K562 (cell line): ENCODE results near the gene SPTBN4. TPM values are rescaled to one million over a fixed set of nuclear protein-coding genes. Genes with fewer than 3 reads are reported as not detected.

ENCODE experiments used
- ATF7 ChIP-seq: fragments of 450-650 bp; IDR thresholded peaks from 2 replicates; pipeline ENCODE4 v1.7.1; 2014; ENCODE audit warnings: mild to moderate bottlenecking, moderate library complexity
- BHLHE40 ChIP-seq: IDR thresholded peaks from 2 replicates; pipeline ENCODE4 v1.6.1; 2011; ENCODE audit warnings: low read length, improper control_type of control experiment
- FOXA3 ChIP-seq, 2 experiments: fragments of 450-650 bp in 1 of 2; sonication (generic) in 1 of 2; formaldehyde crosslinking; IDR thresholded peaks in 1 of 2; conservative IDR thresholded peaks in 1 of 2; 2 replicates each; pipeline versions ENCODE4 v1.4.0 to v1.8.0; 2020 to 2022; ENCODE audit warnings: mild to moderate bottlenecking in 2 of 2, missing genetic modification reagents in 1 of 2
- NONO ChIP-seq, 2 experiments: fragments of 200-400 bp in 1 of 2; fragments of 450-650 bp in 1 of 2; formaldehyde crosslinking in 1 of 2; IDR thresholded peaks; 2 replicates each; pipeline ENCODE4 v1.6.1; 2017; ENCODE audit warnings: low read depth in 2 of 2, mild to moderate bottlenecking in 2 of 2, moderate library complexity in 2 of 2, low read length in 1 of 2
- NR2F6 ChIP-seq: fragments of 450-650 bp; formaldehyde crosslinking; IDR thresholded peaks from 2 replicates; pipeline ENCODE4 v1.4.0; 2020; ENCODE audit warnings: mild to moderate bottlenecking
- SRSF9 ChIP-seq: fragments of 200-400 bp; formaldehyde crosslinking; IDR thresholded peaks from 2 replicates; pipeline ENCODE4 v1.6.1; 2017; ENCODE audit warnings: low read depth, low read length, borderline replicate concordance
- polyA plus RNA-seq, 8 experiments: library from polyadenylated mRNA; depleted of rRNA in 4 of 8; stranded (reverse) in 5 of 8; unstranded in 3 of 8; fragments of >200 nt; fragmentation: Nextera tagmentation in 2 of 8; fragmentation: Illumina TruSeq in 1 of 8; extraction: Ambion mirVana in 2 of 8; extraction: Trizol in 1 of 8; gene quantifications; 2 replicates each; pipeline versions ENCODE4 v1.2.1 to v1.2.3, GENCODE V29; 2011 to 2014; ENCODE audit warnings: inconsistent platforms in 1 of 8, missing spikeins in 1 of 8
- total RNA-seq, 7 experiments: library from RNA; depleted of rRNA in 6 of 7; stranded (reverse); fragments of >200 nt in 6 of 7; fragmentation: Illumina TruSeq in 2 of 7; extraction: Trizol in 2 of 7; gene quantifications; 2 replicates each; pipeline versions ENCODE4 v1.2.1 to v1.2.3, GENCODE V29; 2011 to 2021; ENCODE audit warnings: low replicate concordance in 1 of 7
- TF ChIP-seq, protein P1 (sequence below): fragments of 450-650 bp; IDR thresholded peaks from 2 replicates; pipeline ENCODE4 v1.7.0; 2016; ENCODE audit warnings: borderline replicate concordance
- TF ChIP-seq, protein P2 (sequence below): fragments of 450-650 bp; IDR thresholded peaks from 2 replicates; pipeline ENCODE4 v1.6.1; 2016; ENCODE audit warnings: missing biosample characterization, missing genetic modification characterization
- TF ChIP-seq, protein P3 (sequence below): sonication (generic); formaldehyde crosslinking; IDR thresholded peaks from 2 replicates; pipeline ENCODE4 v1.8.0; 2022; ENCODE audit warnings: missing genetic modification reagents, mild to moderate bottlenecking, borderline replicate concordance

Gene SPTBN4
- total and polyA plus RNA-seq, 9 of the 15 experiments (the other 6 are each of a cell fraction or from before 2014, with no cell fraction given), result 0.01 to 1.5 (median 0.86) TPM

DNA sequence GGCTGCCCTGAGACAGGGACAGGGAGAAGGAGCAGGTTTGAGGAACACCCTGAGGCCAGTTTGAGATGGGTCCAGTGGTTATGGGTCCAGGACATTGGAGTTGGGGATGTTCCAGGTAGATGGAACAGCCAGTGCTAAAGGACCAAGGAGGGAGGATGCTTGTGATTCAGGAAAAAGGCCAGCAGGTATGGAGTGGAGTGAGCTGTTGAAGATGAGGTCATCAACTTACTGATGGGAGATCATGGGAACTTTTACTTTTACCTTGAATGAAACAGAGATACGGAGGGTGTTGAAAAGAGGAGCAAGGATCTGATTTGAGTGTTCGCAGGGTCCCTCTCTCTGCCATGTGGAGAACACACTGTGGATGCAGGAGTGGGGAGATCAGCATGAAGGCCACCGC lies 25.5 kb downstream of the SPTBN4 start (continued):
- TF ChIP-seq, protein P1, sequence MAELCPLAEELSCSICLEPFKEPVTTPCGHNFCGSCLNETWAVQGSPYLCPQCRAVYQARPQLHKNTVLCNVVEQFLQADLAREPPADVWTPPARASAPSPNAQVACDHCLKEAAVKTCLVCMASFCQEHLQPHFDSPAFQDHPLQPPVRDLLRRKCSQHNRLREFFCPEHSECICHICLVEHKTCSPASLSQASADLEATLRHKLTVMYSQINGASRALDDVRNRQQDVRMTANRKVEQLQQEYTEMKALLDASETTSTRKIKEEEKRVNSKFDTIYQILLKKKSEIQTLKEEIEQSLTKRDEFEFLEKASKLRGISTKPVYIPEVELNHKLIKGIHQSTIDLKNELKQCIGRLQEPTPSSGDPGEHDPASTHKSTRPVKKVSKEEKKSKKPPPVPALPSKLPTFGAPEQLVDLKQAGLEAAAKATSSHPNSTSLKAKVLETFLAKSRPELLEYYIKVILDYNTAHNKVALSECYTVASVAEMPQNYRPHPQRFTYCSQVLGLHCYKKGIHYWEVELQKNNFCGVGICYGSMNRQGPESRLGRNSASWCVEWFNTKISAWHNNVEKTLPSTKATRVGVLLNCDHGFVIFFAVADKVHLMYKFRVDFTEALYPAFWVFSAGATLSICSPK, result no peak
- TF ChIP-seq NR2F6 (CRISPR knock-in tag), result no peak
- TF ChIP-seq, protein P2, sequence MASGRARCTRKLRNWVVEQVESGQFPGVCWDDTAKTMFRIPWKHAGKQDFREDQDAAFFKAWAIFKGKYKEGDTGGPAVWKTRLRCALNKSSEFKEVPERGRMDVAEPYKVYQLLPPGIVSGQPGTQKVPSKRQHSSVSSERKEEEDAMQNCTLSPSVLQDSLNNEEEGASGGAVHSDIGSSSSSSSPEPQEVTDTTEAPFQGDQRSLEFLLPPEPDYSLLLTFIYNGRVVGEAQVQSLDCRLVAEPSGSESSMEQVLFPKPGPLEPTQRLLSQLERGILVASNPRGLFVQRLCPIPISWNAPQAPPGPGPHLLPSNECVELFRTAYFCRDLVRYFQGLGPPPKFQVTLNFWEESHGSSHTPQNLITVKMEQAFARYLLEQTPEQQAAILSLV (tag), result no peak
- TF ChIP-seq SRSF9, result no peak
- TF ChIP-seq FOXA3 (CRISPR knock-in tag; conservative IDR thresholded peaks at IDR 0.05 in 1 of 2, IDR thresholded peaks at IDR 0.05 in 1 of 2), result no peak
- no peak for TF ChIP-seq NONO (IDR thresholded peaks at IDR 0.05; ENCODE audit: low read depth in 2 of 2, low read length in 1 of 2)
- TF ChIP-seq BHLHE40, result no peak
- TF ChIP-seq ATF7, result peak; percentile 31; the same call in 1 of the 2 replicates
- TF ChIP-seq, protein P3, sequence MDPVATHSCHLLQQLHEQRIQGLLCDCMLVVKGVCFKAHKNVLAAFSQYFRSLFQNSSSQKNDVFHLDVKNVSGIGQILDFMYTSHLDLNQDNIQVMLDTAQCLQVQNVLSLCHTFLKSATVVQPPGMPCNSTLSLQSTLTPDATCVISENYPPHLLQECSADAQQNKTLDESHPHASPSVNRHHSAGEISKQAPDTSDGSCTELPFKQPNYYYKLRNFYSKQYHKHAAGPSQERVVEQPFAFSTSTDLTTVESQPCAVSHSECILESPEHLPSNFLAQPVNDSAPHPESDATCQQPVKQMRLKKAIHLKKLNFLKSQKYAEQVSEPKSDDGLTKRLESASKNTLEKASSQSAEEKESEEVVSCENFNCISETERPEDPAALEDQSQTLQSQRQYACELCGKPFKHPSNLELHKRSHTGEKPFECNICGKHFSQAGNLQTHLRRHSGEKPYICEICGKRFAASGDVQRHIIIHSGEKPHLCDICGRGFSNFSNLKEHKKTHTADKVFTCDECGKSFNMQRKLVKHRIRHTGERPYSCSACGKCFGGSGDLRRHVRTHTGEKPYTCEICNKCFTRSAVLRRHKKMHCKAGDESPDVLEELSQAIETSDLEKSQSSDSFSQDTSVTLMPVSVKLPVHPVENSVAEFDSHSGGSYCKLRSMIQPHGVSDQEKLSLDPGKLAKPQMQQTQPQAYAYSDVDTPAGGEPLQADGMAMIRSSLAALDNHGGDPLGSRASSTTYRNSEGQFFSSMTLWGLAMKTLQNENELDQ (CRISPR knock-in tag), result no peak
